WTC11 (cell line): ENCODE data around the gene LYRM1.

Experiments
- CTCF ChIP-seq: fragments of 200-600 bp; IDR thresholded peaks from 2 replicates; pipeline ENCODE4 v1.8.0; 2022; ENCODE audit warnings: antibody characterized with exemption
- FOXJ3 ChIP-seq: sonication (generic); formaldehyde crosslinking; IDR thresholded peaks from 2 replicates; pipeline ENCODE4 v1.9.0; 2021; ENCODE audit warnings: missing genetic modification reagents, mild to moderate bottlenecking, borderline replicate concordance
- MXD4 ChIP-seq: fragments of 250-450 bp; sonication (Bioruptor Pico); IDR thresholded peaks from 2 replicates; pipeline ENCODE4 v1.8.0; 2021; ENCODE audit warnings: mild to moderate bottlenecking, moderate library complexity, borderline replicate concordance
- PRDM15 ChIP-seq: sonication (generic); formaldehyde crosslinking; IDR thresholded peaks from 2 replicates; pipeline ENCODE4 v1.8.0; 2022; ENCODE audit warnings: missing genetic modification reagents
- TCF7 ChIP-seq: sonication (generic); formaldehyde crosslinking; IDR thresholded peaks from 2 replicates; pipeline ENCODE4 v1.8.0; 2022; ENCODE audit warnings: mild to moderate bottlenecking, low read depth, missing genetic modification reagents, moderate library complexity
- TF ChIP-seq, protein P1 (sequence below): sonication (generic); formaldehyde crosslinking; IDR thresholded peaks from 2 replicates; pipeline ENCODE4 v1.8.1; 2023; ENCODE audit warnings: mild to moderate bottlenecking, missing genetic modification reagents, moderate library complexity

DNA sequence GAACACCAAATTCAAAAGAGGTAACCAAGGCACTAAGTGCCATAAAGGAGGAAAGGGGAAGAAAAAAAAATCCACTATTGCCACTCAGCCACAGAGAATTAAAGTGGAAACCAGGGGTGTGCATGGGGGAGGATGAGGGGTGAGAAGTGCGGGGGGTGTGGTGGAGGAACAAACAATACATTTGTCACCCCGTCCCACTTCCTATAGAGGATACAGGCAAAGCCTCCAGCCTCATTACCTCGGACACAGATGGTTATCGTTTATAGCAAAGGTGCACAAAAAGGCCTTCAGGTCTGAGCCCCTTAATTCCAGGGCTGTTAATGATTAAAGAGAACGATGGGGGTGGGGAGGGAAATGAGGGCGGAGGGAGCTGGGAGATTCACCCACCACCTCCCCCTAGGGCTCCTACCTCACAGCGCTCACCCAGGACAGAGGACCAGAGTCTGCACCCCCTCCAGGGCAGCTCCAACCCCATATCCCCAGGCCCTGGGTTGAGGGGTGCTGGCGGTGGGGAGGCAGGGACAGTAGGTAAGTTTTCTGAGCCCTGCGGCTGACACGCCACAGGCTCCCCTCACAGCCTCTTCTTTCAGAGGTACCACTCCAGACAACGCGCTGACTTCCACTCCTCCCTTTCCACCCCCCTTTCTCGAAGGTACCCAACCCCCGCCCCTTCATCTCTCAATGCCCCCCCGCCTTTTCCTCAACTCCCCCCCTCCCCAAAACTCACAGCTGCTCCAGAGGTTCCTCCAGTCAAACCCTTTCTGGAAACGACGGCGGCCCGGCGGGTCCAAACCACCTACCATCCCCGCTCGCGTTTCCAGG, 883 bp upstream of the LYRM1 start:
- TF ChIP-seq MXD4 (CRISPR knock-in tag) (no peak), TCF7 (CRISPR knock-in tag) (no peak), FOXJ3 (CRISPR knock-in tag) (no peak), CTCF (no peak), PRDM15 (CRISPR knock-in tag) (no peak)
- TF ChIP-seq, protein P1, sequence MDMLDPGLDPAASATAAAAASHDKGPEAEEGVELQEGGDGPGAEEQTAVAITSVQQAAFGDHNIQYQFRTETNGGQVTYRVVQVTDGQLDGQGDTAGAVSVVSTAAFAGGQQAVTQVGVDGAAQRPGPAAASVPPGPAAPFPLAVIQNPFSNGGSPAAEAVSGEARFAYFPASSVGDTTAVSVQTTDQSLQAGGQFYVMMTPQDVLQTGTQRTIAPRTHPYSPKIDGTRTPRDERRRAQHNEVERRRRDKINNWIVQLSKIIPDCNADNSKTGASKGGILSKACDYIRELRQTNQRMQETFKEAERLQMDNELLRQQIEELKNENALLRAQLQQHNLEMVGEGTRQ (CRISPR knock-in tag): no peak
